ENCODE data around the gene COL24A1. TPM values are rescaled to one million over a fixed set of nuclear protein-coding genes. Genes with fewer than 3 reads are reported as not detected.

COL24A1 gene
- total and polyA plus RNA-seq, 10 donors = 0.06 to 1.1 (median 0.55) TPM

GRCh38 chr1:85936470-85936869 lies 220.1 kb downstream of the COL24A1 start:
- Histone ChIP-seq H3K27ac (no peak overlapping the region), H3K36me3 (no peaks in the 10 kb centered on the region), H3K4me1 (no peaks in the 10 kb centered on the region), H3K4me3 (no peak overlapping the region), H3K9me3 (no peaks in the 10 kb centered on the region), H3K27me3 (replicated peaks in 1 of 7) (no peaks in the 10 kb centered on the region)
- 64 to 85% (median 73%) methylated on average over 2 of the region's 2 CpGs; no CpG with 5 or more reads in 1 of the 5 donors for WGBS, 5 donors
- no peak for DNase-seq
- intact Hi-C loops (cut with DNase I; ENCODE audit: low total_unique reads) = no loop called here
- TF ChIP-seq CTCF (IDR thresholded peaks at IDR 0.05 in 8 of 11, conservative IDR thresholded peaks at IDR 0.05 in 3 of 11) = no peak
- TF ChIP-seq POLR2A (IDR thresholded peaks at IDR 0.05) = no peak
- no peak for TF ChIP-seq POLR2AphosphoS5 (IDR thresholded peaks at IDR 0.05)

DNA sequence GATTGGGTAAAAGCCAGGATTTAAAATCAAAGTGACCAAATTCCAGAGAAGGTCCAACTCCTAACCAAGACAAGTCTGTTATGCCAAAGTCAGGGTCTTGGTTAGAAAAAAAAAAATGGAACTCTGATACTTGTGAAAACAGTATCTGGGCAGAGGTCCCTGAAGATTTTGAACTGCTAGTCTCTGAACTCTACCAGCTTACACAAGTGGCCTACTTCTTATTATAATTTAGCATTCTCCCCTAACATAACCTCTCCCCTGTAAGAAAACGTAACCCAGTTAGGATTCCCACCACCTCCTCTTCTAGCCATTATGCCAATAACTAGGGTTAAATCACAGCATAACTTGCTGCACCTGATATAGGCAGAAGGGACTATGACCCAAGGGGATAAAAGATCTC lies 220.5 kb downstream of the COL24A1 start:
- WGBS, 5 donors = 68 to 94% (median 78%) methylated on average over 1 of the region's 1 CpG; no CpG with 5 or more reads in 1 of the 5 donors
- DNase-seq = no peak
- H3K36me3 ChIP-seq = no peaks in the 10 kb centered on the region
- intact Hi-C loops (cut with DNase I; ENCODE audit: low total_unique reads) = no loop called here
- no peaks in the 10 kb centered on the region for H3K4me1 ChIP-seq
- H3K27me3 ChIP-seq (replicated peaks in 1 of 7) = no peaks in the 10 kb centered on the region
- TF ChIP-seq POLR2AphosphoS5 (IDR thresholded peaks at IDR 0.05) (no peak), CTCF (IDR thresholded peaks at IDR 0.05 in 8 of 11, conservative IDR thresholded peaks at IDR 0.05 in 3 of 11) (no peak), POLR2A (IDR thresholded peaks at IDR 0.05) (no peak)
- H3K27ac ChIP-seq = no peak overlapping the region
- no peaks in the 10 kb centered on the region for H3K9me3 ChIP-seq
- no peak overlapping the region for H3K4me3 ChIP-seq

- Histone ChIP-seq H3K4me1 (no peaks in the 10 kb centered on the region), H3K4me3 (no peak overlapping the region), H3K9me3 (no peaks in the 10 kb centered on the region), H3K36me3 (no peaks in the 10 kb centered on the region), H3K27ac (no peak overlapping the region), H3K27me3 (replicated peaks in 1 of 7) (no peaks in the 10 kb centered on the region)
- intact Hi-C loops (cut with DNase I; ENCODE audit: low total_unique reads) = no loop called here
- WGBS, 5 donors = 80 to 91% (median 86%) methylated on average over 1 to 2 of the region's 2 CpGs
- TF ChIP-seq POLR2AphosphoS5 (IDR thresholded peaks at IDR 0.05) (no peak), POLR2A (IDR thresholded peaks at IDR 0.05) (no peak), CTCF (IDR thresholded peaks at IDR 0.05 in 8 of 11, conservative IDR thresholded peaks at IDR 0.05 in 3 of 11) (no peak)
- no peak for DNase-seq
Measured at GRCh38 chr1:85935234-85935633, 221.3 kb downstream of the COL24A1 start.

- Histone ChIP-seq H3K9me3 (no peaks in the 10 kb centered on the region), H3K4me3 (no peak overlapping the region), H3K27me3 (replicated peaks in 1 of 7) (no peaks in the 10 kb centered on the region), H3K36me3 (no peaks in the 10 kb centered on the region), H3K4me1 (no peaks in the 10 kb centered on the region), H3K27ac (no peak overlapping the region)
- no peak for DNase-seq
- no peak for TF ChIP-seq CTCF (IDR thresholded peaks at IDR 0.05 in 8 of 11, conservative IDR thresholded peaks at IDR 0.05 in 3 of 11)
- TF ChIP-seq POLR2A (IDR thresholded peaks at IDR 0.05) = no peak
- intact Hi-C loops (cut with DNase I; ENCODE audit: low total_unique reads) = no loop called here
Measured at GRCh38 chr1:85934516-85934915, 222.1 kb downstream of the COL24A1 start.
